NCI-H226 (cell line): ENCODE data around the gene HINT1.
A peak's percentile ranks its signal among the peaks of the same experiment; 100 is the strongest.
"Not testable (repeated sequence)": the region's sequence is repeated elsewhere in the genome, so short reads cannot be mapped to it uniquely, and the experiment has no call there.

Experiments used
- DNase-seq: peaks from one replicate; pipeline ENCODE4 v3.0.0-alpha.2; 2015

Gene HINT1

DNA sequence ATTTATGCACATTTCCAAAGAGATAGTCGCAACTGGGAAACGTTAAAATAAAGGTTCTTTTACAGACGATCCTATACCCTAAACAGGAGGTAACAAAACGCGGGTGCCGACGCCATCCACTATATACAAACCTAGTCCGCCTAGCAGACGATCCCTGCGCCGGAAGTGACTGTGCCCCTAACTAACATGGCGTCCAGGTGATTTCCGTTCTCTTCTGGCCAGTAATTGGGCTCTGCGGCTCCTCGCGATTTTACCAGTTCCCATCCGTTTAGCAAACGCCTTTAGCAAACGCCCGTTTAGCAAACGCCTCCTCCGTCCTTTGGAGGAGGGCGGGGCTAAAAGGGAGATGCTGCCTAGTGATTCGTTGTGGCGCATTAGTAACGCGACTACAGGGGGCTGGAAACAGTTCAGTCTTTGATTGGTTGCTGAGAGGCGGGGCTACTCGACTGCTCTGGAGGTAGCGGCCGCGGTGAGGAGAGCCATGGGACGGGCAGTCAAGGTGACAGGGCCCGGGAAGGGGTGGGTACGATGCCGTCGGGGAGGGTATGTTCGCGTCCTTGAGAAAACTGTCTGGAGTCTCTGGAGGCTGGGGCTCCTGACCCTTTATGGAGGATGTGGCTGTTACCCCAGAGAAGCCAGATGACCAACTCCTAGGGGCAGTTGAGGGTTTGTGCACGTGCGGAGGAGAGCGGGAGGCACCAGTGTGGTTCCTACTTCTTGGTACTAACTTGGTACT lies 5.7 kb upstream of the HINT1 start, which contains the start of gene LYRM7:
LYRM7 (plus strand) TSS at position 405 of the 736 bp plus-strand sequence; CDS start at position 482, 77 bp downstream.
- peak; percentile 100 for DNase-seq

DNA sequence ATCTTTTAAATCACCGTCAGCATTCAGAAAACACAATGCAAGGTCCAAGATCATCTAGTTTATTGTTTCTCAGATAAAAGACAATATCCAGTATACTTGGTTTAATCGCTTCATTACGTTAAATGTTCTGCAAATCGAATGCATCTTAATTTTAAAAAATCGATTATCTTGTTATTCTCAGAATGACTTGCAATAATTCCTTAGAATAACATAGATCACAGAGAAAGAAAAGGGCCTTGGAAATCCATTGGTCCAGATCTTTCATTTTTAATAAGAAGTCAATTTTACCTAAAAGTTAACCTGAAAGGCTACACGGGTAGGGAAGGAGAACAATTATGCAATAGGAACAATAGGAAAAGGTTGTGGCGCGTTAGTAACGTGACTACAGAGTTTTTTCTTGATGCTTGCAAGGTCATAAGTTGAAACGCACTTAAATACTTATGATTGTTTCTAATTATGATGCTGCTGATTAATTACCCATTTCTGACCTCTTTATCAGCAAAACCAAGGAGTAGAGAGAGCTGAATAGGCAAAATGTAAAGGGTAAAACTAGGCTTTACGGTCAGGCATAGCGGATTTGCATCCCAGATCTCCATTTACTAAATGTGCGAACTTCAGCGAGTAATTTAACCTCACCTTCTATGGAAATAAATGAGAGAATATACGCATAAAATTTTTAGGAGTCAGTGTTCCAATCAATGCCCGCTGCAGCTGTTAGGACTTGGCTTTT lies 4.9 kb upstream of the HINT1 start:
- no peak for DNase-seq

DNA sequence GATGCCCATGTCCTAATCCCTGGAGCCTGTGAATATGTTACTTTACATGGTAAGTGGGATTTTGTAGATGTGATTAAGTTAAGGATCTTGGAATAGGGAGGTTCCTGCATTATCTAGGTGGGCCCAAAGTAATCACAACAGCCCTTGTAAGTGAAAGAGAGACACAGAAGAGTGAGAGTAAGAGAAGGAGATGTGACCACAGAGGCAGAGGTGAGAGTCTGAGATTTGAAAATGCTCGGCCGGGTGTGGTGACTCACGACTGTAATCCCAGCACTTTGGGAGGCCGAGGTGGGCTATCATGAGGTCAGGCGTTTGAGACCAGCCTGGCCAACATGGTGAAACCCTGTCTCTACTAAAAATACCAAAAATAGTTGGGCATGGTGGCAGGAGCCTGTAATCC lies 2.6 kb upstream of the HINT1 start:
- DNase-seq = no peak

- DNase-seq = peak; percentile 62
These were observed 601 bp downstream of the HINT1 start for GRCh38 chr5:131164191-131165118.

GRCh38 chr5:131163276-131164119 lies 1.6 kb downstream of the HINT1 start:
- no peak for DNase-seq

DNA sequence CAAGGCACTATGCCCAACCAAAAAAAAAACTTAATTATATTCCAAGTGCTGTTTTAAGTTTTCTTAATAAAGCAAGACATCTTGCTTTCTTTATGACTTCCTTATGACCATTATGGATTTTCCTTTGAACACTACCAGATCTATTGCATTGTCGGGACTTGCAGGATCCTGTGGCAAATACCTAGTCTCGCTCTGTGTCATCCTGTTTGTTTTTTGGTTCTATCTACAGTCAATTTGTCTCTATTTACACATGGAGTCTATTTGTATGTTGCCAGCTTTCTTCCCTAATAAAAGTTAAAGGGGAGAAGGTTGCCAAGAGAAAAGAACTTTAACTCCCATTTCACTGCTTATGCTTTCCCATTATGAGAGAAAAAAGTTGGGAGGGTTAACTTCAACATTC lies 4.9 kb downstream of the HINT1 start:
- no peak for DNase-seq

DNA sequence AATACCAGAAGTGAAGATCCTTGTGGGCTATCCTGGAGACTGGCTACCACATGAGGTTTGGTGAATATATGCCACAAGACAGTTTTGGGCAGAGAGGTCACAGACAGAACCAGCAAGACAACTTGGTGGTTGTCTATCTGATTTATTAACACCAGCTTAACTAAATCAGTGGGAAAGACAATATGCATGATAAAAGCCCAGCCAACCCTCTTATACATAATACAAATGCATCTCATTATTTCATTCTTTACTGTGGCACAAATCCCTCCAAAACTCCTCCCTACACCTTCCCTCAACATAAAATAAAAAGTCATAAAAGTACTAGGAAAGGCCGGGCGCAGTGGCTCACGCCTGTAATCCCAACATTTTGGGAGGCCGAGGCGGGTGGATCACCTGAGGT lies 8.1 kb downstream of the HINT1 start:
- DNase-seq = no peak

GRCh38 chr5:131156385-131156784 lies 8.7 kb downstream of the HINT1 start:
- no peak for DNase-seq

DNA sequence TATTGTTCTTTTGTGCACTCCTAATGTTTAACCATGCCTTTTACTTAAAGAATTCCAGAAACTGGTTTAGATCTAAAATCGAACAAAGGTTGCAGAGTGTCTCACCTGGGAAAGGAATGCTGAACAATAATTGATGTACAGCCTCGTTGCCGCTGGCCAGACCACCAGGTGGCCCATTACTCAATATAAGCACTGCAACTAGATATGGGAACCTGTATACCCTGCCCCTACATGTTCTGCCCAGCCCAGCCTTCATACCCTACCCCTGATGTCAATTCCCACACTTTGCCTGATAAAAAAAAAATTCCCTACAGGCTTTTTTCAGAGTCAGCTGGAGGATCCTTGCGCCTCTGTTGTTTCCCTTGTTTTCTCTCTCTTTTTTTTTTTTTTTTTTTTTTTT lies 13.8 kb downstream of the HINT1 start:
- DNase-seq = no peak

GRCh38 chr5:131150408-131150807 lies 14.6 kb downstream of the HINT1 start:
- no peak for DNase-seq

DNA sequence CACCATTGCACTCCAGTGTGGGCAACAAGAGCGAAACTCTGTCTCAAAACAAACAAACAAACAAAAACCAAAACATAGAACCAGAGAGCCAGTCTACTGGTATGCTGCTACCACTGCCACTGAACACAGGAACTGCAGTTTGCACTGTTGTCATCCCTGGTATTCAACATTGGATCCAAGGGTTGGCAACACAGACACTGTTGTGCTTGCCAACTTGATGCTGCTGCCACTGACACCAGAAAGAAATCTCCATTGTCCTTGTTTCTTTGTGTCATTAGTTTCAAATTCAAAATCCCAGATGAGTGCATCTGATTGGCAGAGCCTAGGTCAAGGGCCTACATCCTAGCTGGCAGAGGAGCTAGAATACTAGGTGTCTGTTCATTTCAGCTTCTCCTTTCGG lies 16.2 kb downstream of the HINT1 start:
- no peak for DNase-seq

DNA sequence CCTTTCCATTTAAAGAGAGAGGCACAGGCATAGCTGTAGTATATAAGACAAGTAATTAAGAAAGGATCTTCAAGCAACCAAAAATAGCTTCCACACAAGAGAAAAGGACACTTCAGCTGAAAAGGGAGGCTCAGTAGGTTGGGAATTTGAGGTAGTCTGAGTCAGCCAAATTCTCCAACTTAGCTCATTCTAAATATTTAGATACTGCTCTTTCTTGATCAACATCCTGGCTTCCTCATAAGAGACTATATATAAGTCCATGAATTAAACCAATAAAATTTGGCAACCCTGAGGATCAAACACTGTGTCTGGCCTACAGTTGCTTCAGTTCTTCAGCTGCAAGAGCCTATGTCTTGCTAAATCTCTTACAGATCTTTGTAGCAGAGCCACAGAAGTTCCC lies 17.8 kb downstream of the HINT1 start:
- DNase-seq = no peak

DNA sequence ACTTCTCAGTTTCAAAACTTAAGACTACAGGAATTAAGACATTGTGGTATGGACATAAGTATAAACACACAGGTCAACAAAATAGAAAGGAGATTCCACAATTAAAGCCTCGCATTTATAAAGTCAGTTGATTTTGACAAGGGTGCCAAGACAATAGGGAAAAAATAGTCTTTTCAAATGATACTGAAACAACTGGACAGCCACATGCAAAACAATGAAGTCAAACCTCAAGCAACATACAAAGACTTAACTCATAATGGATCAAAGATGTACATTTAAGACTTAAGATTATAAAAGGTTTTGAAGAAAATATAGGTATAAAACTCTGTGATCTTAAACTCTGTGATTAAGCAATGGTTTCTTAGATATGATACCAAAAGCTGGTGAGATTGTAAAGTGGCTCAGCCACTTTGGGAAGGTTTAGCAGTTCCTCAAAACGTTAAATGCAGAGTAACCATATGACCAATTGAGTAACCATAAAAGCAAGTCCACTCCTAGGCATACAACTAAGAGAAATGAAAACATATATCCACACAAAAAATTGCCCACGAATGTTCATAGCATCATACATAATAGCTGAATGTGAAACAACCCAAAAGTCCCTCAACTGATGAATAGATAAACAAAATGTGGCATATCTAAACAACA lies 22.0 kb downstream of the HINT1 start:
- no peak for DNase-seq

DNA sequence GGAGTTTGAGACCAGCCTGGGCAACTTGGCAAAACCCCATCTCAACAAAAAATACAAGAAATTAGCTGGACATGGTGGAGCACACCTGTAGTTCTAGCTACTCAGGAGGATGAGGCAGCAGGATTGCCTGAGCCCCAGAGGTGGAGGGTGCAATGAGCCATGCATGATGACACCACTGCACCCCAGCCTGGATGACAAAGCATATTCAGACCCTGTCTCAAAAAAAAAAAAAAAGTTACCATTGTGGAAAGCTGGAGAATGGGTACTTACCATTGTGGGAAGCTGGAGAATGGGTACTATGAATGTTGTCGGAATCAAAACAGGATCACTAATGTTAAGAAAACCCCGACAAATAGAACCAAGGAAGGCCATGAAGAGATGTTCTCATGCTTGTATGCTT lies 25.7 kb downstream of the HINT1 start:
- no peak for DNase-seq

DNA sequence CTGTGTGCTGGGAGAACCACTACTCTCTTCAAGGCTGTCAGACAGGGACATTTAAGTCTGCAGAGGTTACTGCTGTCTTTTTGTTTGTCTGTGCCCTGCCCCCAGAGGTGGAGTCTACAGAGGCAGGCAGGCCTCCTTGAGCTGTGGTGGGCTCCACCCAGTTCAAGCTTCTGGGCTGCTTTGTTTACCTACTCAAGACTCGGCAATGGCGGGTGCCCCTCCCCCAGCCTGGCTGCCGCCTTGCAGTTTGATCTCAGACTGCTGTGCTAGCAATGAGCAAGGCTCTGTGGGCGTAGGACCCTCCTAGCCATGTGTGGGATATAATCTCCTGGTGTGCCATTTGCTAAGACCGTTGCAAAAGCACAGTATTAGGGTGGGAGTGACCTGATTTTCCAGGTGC lies 26.6 kb downstream of the HINT1 start:
- DNase-seq = not testable (repeated sequence)

DNA sequence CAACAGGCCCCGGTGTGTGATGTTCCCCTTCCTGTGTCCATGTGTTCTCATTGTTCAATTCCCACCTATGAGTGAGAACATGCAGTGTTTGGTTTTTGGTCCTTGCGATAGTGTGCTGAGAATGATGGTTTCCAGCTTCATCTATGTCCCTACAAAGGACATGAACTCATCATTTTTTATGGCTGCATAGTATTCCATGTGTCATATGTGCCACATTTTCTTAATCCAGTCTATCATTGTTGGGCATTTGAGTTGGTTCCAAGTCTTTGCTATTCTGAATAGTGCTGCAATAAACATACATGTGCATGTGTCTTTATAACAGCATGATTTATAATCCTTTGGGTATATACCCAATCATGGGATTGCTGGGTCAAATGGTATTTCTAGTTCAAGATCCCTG lies 32.0 kb downstream of the HINT1 start:
- DNase-seq = not testable (repeated sequence)

GRCh38 chr5:131129306-131129705 lies 35.8 kb downstream of the HINT1 start:
- DNase-seq = no peak

DNA sequence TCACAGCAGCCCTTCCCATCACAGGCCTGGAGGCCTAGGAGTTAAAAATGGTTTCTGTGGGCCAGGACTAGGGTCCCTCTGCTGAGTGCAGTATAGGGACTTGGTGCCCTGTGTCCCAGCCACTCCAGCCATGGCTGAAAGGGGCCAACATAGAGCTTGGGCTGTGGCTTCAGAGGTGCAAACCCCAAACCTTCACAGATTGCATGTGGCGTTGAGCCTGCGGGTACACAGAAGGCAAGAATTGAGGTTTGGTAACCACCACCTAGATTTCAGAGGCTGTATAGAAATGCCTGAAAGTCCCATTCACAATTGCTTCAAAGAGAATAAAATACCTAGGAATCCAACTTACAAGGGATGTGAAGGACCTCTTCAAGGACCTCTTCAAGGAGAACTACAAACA lies 37.8 kb downstream of the HINT1 start:
- not testable (repeated sequence) for DNase-seq

GRCh38 chr5:131114754-131115153 lies 50.3 kb downstream of the HINT1 start:
- no peak for DNase-seq

- DNase-seq = no peak
These were observed 52.6 kb downstream of the HINT1 start for GRCh38 chr5:131112424-131112823.

DNA sequence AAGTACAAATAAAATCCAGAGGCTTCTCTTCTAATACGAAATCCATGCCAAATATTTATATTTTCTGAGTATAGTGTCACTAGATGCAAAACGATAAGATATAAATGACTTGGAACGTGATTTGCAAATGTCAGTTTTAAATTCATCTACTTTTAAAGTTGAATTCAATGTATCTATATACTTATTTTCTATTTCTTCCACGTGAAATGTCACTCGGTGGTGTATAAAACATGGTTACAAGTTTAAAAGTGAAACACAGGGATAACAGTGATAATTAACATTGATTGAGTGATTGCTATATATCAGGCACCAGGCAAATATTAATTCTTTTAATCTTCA lies 54.8 kb downstream of the HINT1 start:
- no peak for DNase-seq
